Stimulated activated naive CD8-positive, alpha-beta T cell treated with anti-CD3 and anti-CD28 coated beads, Interleukin-15, amount 100 ng/mL, for 72 hours (primary cell): ENCODE data around the gene SH3GLB2.
A peak's percentile ranks its signal among the peaks of the same experiment; 100 is the strongest.

ENCODE experiments used
- ATAC-seq: fragments of 150-1000 bp; cut with Tn5 transposase; 2 replicates; pipeline ENCODE4 v1.10.0; 2021; ENCODE audit warnings: mild to moderate bottlenecking, moderate library complexity
- DNase-seq, 2 donors: peaks; one replicate each; pipeline ENCODE4 v3.0.0; 2021 to 2022
- H3K27ac Mint-ChIP-seq, 2 donors: one replicate each; pipeline ENCODE4 v1.8.0; 2022; ENCODE audit warnings: mild to moderate bottlenecking in 2 of 2, mixed read lengths in 2 of 2, moderate library complexity in 2 of 2
- H3K27me3 Mint-ChIP-seq: one replicate; pipeline ENCODE4 v1.8.0; 2022; ENCODE audit warnings: mixed read lengths
- H3K4me1 Mint-ChIP-seq: one replicate; pipeline ENCODE4 v1.8.0; 2022; ENCODE audit warnings: mild to moderate bottlenecking, mixed read lengths
- H3K4me3 Mint-ChIP-seq, 2 donors: one replicate each; pipeline ENCODE4 v1.8.0; 2022; ENCODE audit warnings: mild to moderate bottlenecking in 2 of 2, mixed read lengths in 2 of 2, moderate library complexity in 1 of 2
- H3K9me3 Mint-ChIP-seq, 2 donors: one replicate each; pipeline ENCODE4 v1.8.0; 2022; ENCODE audit warnings: mixed read lengths in 2 of 2

SH3GLB2 gene

DNA sequence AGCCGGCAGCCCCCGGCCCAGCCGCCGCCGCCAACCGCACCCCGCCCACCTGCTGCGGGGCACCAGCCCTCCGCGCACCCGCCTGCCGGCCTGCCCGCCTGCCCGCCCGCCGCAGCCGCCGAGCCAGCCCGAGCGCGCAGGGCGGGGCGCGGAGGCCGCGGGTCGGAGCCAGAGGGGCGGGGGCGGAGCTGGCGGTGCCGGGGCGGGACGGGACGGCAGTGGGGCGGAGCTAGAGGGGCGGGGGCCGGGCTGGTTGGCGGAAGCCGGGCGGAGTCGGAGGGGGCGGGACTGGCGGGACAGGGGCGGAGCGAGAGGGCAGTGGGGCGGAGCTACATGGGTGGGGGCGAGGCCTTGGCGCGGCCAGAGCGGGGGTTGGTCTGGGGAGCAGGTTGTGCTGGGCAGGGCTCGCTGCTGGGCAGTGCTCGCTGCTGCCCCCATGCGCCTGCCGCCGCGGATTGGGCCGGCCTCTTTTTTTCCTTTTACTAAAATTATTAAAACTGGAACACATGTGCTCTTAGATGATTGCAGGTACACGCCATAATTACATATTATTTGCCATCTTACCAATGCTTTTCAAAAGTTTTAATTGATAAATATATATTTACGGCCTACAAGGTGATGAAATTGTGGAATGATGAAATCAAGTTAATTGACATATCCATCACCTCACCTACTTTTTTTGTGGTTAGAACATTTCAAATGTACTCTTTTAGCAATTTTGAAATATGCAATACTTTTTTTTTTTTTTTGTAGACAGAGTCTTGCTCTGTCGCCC lies at the start of gene SH3GLB2:
Gene SH3GLB2 (minus strand): TSS at position 140 of the 775 bp plus-strand sequence. CDS start 177 bp downstream, outside the sequence.
- no peaks in the 10 kb centered on the region for H3K9me3 Mint-ChIP-seq
- peak within 1 kb of the TSS; percentile 92 to 95 for H3K27ac Mint-ChIP-seq
- H3K27me3 Mint-ChIP-seq, result no peaks in the 10 kb centered on the region
- ATAC-seq (peak; percentile 87), DNase-seq (peak; percentile 93 to 94)
- peaks cover 33% of the 10 kb centered on the region for H3K4me1 Mint-ChIP-seq
- peak within 1 kb of the TSS; percentile 95 to 96 for H3K4me3 Mint-ChIP-seq

DNA sequence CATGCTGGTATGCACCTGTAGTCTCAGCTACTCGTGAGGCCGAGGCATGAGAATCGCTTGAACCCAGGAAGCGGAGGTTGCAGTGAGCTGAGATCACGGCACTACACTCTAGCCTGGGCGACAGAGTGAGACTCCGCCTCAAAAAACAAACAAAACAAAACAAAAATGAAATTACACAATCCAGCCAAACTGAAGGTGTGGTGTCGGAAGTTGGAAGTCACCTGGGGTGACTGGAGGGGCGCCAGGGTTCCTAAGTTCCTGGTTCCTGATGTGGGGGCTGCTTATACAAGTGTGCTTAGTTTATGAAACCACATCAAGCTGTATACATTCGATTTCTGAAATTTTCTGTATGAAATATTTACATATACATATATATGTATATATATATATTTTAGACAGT lies 49.1 kb upstream of the SH3GLB2 start:
- Mint-ChIP-seq H3K27me3 (no peaks in the 10 kb centered on the region), H3K9me3 (no peaks in the 10 kb centered on the region), H3K27ac (no peak overlapping the region), H3K4me3 (no peak overlapping the region), H3K4me1 (peaks cover 41% of the 10 kb centered on the region)
- DNase-seq (no peak), ATAC-seq (no peak)

DNA sequence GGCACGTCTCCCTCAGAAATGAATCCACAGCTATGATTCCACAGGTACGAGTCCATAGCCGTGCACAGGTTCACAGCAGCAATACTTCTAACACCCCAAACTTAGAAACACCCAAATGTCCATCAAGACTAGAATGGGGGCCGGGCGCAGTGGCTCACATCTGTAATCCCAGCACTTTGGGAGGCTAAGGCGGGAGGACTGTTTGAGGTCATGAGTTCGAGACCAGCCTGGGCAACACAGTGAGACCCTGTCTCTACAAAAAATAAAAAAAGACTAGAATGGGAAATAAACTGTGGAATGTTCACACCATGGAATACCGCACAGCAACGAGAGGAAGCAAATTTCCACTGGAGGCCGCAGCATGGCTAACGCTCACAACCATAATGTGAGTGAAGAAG lies 48.5 kb upstream of the SH3GLB2 start:
- DNase-seq, result no peak
- no peaks in the 10 kb centered on the region for H3K9me3 Mint-ChIP-seq
- H3K4me1 Mint-ChIP-seq, result peaks cover 36% of the 10 kb centered on the region
- no peak overlapping the region for H3K27ac Mint-ChIP-seq
- H3K27me3 Mint-ChIP-seq, result no peaks in the 10 kb centered on the region
- no peak for ATAC-seq
- no peak overlapping the region for H3K4me3 Mint-ChIP-seq

DNA sequence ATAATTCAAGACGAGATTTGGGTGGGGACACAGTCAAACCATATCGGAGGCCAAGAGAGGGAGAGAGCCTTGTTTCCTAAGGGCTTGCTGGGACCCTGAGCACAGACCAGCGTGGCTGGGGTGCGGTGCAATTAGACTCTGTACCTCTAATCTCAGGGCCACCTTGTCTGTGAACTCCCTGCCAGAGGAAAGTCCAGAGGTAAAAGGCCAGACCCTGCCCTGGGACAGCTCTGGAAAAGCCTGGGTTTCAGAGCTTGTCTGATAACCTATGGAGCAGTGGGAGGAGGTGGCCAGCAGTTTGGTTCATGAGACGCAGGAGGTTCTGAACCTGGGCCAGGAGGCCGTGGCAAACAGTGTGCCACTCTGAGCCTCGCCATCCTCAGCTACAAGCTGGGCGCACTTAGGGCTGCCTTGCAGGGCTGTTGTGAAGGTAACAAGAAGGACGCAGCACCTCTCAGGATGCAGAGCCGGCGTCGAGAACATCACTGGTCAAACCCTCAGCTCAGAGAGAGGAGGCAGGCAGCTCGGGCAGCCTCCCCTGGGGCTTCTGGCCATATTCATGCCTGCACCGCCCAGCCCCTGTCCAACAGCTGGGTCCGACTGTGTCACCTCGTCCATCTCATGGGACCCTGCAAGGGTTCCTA lies 48.0 kb upstream of the SH3GLB2 start:
- Mint-ChIP-seq H3K27ac (no peak overlapping the region), H3K9me3 (no peaks in the 10 kb centered on the region), H3K27me3 (no peaks in the 10 kb centered on the region), H3K4me1 (peaks cover 41% of the 10 kb centered on the region), H3K4me3 (no peak overlapping the region)
- ATAC-seq (no peak), DNase-seq (no peak)

DNA sequence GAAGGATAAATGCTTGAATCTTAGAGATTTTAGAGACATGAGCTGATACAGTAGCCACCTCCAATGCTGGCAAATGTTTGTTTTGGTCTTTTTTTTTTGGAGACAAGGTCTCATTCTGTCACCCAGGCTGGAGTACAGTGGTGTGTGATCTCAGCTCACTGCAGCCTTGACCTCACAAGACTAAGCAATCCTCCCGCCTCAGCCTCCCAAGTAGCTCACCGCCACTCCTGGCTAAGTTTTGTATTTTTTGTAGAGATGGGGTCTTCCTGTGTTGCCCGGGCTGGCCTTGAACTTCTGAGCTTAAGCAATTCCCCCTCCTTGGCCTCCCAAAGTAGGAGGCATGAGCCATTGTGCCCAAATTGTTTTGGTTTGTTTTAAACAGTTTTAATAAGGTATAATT lies 46.0 kb upstream of the SH3GLB2 start:
- DNase-seq (no peak), ATAC-seq (no peak)
- H3K27me3 Mint-ChIP-seq, result no peaks in the 10 kb centered on the region
- H3K9me3 Mint-ChIP-seq, result no peaks in the 10 kb centered on the region
- H3K27ac Mint-ChIP-seq, result no peak overlapping the region
- peaks cover 45% of the 10 kb centered on the region for H3K4me1 Mint-ChIP-seq
- H3K4me3 Mint-ChIP-seq, result no peak overlapping the region

DNA sequence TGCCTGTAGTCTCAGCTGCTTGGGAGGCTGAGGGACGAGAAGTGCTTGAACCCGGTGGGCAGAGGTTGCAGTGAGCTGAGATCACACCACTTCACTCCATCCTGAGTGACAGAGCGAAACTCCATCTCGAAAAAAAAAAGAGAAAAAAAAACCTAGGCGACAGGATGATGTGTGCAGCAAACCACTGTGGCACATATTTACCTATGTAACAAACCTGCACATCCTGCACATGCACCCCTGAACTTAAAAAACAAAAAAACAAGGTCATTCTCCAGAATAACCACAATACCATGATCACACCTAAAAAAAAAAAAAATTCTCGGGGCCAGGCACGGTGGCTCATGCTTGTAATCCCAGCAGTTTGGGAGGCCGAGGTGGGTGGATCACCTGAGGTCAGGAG lies 45.3 kb upstream of the SH3GLB2 start:
- Mint-ChIP-seq H3K27me3 (no peaks in the 10 kb centered on the region), H3K9me3 (no peaks in the 10 kb centered on the region), H3K4me3 (no peak overlapping the region), H3K4me1 (peaks cover 45% of the 10 kb centered on the region), H3K27ac (no peak overlapping the region)
- DNase-seq (no peak), ATAC-seq (no peak)

DNA sequence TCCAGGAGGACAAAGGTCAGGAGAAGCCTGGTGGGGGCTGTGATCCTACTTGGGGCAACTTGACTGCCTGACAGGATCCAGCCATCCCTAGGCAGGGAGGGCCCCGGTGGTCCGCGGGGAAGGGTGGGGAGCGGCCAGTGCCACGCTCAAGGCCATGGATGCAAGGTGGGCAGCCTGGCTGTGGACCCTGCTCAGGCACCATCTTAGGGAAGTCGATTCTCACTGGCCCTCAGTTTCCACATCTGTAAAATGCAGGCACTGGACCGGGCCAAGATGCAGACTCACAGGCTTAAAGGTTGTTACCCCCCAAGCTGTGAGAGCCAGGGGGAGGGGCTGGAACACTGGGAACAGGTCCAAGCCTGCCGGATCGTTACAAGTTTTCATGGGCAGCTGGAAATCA lies 44.0 kb upstream of the SH3GLB2 start:
- Mint-ChIP-seq H3K27ac (no peak overlapping the region), H3K4me3 (no peak overlapping the region), H3K4me1 (peaks cover 50% of the 10 kb centered on the region), H3K27me3 (no peaks in the 10 kb centered on the region), H3K9me3 (no peaks in the 10 kb centered on the region)
- DNase-seq (no peak), ATAC-seq (no peak)

DNA sequence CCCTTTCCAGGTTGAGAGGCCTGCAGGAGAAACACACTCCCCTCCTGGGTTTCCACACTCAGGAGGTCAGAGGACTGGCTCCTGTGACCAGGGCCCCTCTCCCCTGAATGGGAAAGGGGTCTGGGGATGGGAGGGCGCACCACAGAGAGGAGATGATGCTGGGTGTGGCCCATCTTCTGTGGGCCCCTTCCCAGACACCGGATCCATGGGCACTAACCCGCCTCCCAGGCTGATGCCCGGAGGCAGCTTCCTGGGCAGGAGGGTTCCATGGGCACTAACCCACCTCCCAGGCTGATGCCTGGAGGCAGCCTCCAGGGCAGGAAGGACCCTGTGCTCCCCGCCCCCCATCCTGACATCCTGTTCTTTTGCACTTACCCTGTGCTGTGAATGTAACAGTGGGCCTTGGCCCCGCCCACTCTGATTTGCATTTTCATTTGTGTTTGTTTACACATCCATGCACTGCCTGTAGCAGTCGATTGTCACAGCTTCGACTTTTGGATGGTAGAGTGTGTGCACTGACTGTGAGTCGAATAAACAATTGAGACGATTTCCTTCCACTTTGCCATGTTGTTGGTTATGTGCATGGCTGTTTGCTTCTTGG lies 43.5 kb upstream of the SH3GLB2 start:
- Mint-ChIP-seq H3K27ac (no peak overlapping the region), H3K4me3 (no peak overlapping the region), H3K9me3 (no peaks in the 10 kb centered on the region), H3K27me3 (no peaks in the 10 kb centered on the region), H3K4me1 (peaks cover 50% of the 10 kb centered on the region)
- DNase-seq, result no peak
- no peak for ATAC-seq

DNA sequence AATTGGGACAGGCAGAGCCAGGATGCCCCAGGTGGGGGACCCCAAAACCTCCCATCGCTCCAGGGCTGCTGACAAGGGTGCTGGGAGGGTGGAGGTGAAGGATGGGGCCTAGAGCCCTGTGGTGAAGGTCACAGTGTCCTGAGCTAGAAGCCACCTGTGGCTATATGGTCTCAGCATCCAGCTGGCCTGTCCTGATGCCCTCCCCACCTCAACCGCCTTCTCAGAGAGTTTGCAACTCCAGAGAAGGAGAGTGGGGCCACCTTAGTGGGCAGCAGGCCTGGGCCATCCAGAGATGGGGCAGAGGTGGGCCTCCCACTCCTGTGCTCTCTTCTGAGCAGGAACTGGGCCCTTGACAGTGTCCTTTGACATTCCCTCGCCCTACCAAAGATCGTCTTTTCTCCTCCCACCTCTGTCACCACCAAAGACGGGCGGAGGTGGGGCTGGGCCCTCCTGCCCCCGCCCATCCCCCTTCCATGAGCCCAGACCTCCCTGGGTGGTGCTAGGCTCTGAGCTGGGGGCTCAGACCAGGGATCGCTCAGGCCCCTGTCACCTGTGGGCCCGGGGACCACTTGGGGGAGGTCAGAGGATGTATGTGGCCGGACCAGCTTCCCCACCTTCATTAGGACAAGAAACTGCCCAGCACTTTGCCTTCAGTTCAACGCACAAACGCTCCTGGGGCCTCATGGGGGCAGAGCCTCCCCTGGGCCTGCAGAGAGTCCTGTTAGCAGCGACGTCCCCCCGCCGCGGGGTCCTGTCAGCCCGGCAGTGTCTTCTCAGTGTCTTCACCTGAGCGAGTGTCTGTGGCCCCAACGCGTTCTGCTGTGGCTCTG lies 42.8 kb upstream of the SH3GLB2 start:
- no peak overlapping the region for H3K4me3 Mint-ChIP-seq
- DNase-seq, result no peak
- H3K27ac Mint-ChIP-seq, result peak overlapping the region in 1 of 2 donors; percentile 27
- peaks cover 50% of the 10 kb centered on the region for H3K4me1 Mint-ChIP-seq
- no peaks in the 10 kb centered on the region for H3K27me3 Mint-ChIP-seq
- H3K9me3 Mint-ChIP-seq, result no peaks in the 10 kb centered on the region
- ATAC-seq, result no peak

DNA sequence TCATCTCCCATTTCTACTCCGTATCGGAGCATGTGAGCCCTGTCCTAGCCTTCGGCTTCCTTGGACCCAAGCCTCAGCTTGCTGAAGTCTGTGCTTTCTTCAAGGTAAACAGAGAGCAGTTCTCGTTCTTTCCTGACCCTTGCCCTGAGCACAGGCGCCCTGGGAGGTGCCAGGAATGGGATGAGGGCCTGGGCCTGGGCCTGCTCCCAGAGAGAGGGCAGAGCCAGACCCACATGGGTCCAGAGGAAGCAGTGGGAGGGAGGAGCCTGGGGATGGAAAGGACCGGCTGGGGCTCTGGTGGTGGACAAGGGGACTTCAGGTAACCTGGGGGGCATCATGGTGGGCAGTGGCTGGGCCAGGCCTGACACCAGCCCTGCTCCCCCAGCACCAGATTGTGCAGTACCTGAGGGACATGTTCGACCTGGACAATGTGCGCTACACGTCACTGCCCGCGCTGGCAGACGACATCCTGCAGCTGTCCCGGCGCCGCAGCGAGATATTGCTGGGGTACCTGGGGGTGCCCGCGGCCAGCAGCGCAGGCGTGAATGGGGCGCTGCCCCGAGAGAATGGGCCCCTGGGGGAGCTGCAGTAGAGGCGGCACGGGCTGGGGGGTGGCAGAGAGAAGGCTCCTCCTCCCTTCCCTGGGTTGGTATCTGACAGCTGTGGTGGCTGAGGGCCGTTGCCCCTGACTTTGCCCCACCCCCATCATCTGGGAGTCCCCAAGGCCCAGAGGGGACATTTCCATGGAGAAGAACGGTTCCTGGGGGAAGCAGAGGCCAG lies 41.9 kb upstream of the SH3GLB2 start:
- peaks cover 50% of the 10 kb centered on the region for H3K4me1 Mint-ChIP-seq

DNA sequence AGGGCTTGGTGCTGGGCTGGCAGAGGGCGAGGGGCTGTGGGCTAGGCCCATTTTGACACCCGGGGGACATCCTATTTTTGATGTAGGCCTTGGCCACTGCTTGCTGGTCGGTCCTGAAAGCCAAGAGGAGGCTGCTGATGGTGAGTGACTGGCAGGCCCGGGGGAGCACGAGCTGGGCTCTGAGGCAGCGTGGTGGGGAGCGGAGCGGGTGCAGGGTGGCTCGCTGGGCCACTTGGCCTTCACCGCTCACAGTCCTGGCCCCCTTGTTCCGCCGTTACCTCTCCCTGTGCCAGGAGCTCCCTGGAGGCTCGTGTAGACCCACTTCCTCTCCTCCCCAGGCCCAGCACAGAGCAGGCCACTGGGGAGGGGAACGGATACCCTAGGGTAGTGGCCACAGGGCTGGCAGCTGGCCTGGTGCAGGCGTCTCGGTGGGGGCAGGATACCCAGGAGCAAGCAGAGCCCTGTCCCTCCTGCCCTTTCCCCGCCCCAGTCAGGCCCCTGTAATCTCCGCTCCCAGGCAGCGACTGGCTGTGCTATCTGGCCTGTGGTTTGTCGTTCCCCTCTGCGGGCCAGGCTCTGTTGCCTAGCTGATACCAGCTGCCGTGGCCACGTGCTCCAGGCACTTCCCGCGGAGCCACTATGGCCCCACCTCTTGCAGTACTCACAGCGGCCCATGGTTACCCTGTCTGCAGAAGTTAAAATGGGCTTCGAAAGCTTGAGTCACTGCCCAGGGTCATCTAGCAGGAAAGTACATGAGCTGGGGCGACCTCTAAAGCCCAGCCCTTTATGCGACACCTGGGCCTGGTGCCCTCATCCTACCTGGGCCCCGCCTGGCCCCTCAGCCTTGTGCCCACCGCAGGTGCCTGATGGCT lies 41.1 kb upstream of the SH3GLB2 start:
- Mint-ChIP-seq H3K4me3 (peak overlapping the region; percentile 73 to 90), H3K9me3 (no peaks in the 10 kb centered on the region), H3K27ac (peak overlapping the region; percentile 99), H3K27me3 (no peaks in the 10 kb centered on the region), H3K4me1 (peaks cover 50% of the 10 kb centered on the region)
- DNase-seq (peak; percentile 63 to 79), ATAC-seq (peak; percentile 94)

More for the DNA sequence above, 41.9 kb upstream of the SH3GLB2 start:
- DNase-seq (no peak), ATAC-seq (no peak)
- H3K27me3 Mint-ChIP-seq, result no peaks in the 10 kb centered on the region
- peak overlapping the region; percentile 73 to 90 for H3K4me3 Mint-ChIP-seq
- no peaks in the 10 kb centered on the region for H3K9me3 Mint-ChIP-seq
- H3K27ac Mint-ChIP-seq, result peak overlapping the region; percentile 88 to 99

DNA sequence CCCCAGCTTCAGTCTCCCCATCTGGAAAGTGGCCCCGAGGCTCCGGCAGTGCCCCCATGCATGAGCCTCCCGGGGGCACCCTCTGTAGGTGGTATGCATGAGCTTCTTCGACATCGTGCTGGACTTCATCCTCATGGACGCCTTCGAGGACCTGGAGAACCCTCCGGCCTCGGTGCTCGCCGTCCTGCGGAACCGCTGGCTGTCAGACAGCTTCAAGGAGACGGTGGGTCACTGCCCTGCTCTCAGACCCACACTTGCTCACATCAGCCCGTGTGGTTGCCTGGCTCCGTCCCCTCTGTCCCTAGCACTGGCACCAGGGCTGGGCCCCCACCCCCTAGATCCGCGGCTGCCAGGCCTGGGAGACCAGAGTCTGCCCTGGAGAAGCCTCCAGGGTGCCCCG lies 40.0 kb upstream of the SH3GLB2 start:
- DNase-seq (no peak), ATAC-seq (no peak)
- Mint-ChIP-seq H3K27me3 (no peaks in the 10 kb centered on the region), H3K27ac (peak overlapping the region; percentile 99), H3K4me1 (peaks cover 44% of the 10 kb centered on the region), H3K9me3 (no peaks in the 10 kb centered on the region), H3K4me3 (peak overlapping the region; percentile 73 to 90)

DNA sequence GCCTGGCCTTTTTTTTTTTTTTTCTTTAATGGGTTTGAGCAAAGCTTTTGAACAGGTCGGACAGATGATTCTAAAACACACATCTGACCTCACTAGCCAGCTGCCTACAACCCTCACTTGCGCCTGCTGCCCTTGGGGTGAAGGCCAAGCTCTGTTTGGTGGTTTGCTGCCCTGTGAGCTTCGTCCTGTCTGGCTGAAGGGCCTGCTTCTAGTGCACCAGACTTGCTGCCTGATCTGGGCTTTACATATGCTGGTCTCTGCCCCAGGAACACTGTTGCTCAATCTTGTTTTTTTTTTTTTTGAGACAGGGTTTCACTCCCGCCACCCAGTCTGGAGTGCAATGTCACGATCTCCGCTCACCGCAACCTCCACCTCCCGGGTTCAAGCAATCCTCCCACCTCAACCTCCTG lies 36.4 kb upstream of the SH3GLB2 start:
- no peaks in the 10 kb centered on the region for H3K27me3 Mint-ChIP-seq
- no peak for DNase-seq
- peaks cover 17% of the 10 kb centered on the region for H3K4me1 Mint-ChIP-seq
- no peaks in the 10 kb centered on the region for H3K9me3 Mint-ChIP-seq
- no peak for ATAC-seq
- H3K4me3 Mint-ChIP-seq, result no peak overlapping the region
- no peak overlapping the region for H3K27ac Mint-ChIP-seq

DNA sequence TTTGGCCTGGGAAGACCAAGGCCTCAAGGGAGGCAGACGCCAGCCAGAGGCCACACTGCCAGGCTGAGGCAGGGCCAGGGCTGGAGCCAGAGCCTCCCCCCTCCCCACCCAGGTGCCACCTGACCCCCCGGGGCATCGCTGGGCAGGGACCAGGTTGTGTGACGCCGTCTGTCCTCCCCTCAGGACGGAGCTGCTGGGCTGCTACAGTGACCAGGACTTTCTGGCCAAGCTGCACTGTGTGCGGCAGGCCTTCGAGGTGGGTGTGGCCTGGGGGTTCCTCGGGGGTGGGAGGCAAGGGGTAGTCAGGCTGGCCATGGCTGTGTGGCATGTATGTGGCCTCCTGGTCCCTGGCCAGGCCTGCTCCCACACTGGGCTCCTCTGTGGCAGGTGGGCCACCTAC lies 34.9 kb upstream of the SH3GLB2 start:
- H3K9me3 Mint-ChIP-seq, result no peaks in the 10 kb centered on the region
- DNase-seq (no peak), ATAC-seq (no peak)
- no peaks in the 10 kb centered on the region for H3K27me3 Mint-ChIP-seq
- no peak overlapping the region for H3K27ac Mint-ChIP-seq
- peaks cover 3% of the 10 kb centered on the region for H3K4me1 Mint-ChIP-seq
- no peak overlapping the region for H3K4me3 Mint-ChIP-seq
